Dermis microvascular lymphatic vessel endothelial cell (primary cell): ENCODE data around the gene NAP1L4. TPM values are rescaled to one million over a fixed set of nuclear protein-coding genes. Genes with fewer than 3 reads are reported as not detected.

Experiments
- DNase-seq, 2 donors: peaks; one replicate each; pipeline versions ENCODE4 v3.0.0 to v3.0.0-alpha.2; 2010; ENCODE audit warnings: low read depth in 2 of 2
- total RNA-seq: library from RNA; depleted of rRNA; stranded (reverse); fragments of >200 nt; gene quantifications from 2 replicates; pipeline ENCODE4 v1.2.1, GENCODE V29; 2014

The NAP1L4 gene, protein sequence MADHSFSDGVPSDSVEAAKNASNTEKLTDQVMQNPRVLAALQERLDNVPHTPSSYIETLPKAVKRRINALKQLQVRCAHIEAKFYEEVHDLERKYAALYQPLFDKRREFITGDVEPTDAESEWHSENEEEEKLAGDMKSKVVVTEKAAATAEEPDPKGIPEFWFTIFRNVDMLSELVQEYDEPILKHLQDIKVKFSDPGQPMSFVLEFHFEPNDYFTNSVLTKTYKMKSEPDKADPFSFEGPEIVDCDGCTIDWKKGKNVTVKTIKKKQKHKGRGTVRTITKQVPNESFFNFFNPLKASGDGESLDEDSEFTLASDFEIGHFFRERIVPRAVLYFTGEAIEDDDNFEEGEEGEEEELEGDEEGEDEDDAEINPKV
- total RNA-seq, result 103 and 105 TPM in 2 replicates

DNA sequence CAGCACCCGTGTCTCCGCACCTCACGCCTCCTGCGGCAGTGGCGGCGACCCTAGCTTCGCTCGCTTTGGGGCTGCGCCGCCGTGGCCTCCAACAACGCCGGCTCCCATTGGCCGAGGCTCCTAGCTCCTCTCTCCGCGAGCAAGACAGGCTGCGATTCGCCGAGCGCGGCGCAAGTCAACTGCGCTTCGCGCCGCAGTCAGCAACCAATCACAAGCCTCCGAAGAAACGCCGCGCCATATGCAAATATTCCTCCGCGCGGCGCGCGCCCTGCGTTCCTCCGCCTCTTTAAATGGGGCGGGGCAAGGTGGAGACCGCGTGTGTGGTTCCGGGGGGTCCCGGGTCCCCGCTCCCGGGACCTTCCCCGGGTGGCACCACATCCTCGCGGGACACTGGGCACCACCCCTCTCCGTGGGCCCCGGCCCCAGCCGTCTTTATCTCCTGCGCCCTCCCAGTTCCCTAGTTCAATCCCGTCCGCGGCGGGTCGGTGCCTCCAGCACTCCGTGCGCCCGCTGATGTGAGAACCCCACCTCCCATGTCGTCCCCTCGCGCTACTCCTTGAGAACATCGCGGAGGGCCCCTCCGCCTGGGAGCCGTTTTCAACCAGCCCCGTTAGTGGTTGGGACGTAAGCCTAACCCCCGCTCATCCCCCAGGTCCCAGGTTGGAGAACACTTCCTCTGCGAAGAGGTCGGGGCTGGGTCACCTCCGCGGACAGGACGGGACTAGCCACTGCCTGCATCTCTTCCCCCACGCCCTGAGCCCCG lies at the start of gene NAP1L4:
NAP1L4 (minus strand) TSS at position 96 of the 763 bp plus-strand sequence. CDS start 13,109 bp downstream, outside the sequence.
- DNase-seq, result peak; percentile 94 to 97

DNA sequence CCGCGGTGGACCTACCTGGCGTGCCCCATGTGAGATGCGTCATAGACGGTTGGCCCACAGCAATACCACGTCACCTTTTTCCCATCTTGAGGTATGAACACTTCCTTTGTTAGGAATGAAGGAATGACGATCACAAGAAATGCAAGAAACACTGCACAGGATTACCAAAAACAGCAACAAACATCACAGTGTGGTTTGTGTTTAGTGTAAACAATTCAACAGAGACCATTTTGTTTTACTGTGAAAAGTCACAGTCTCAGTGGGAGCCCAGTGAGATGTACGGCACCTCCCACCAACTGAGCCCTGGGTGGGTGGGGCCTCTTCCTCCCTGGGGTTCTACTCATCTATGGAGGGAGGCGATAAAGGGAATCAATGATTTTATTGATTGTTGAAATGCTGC lies 48.8 kb upstream of the NAP1L4 start:
- no peak for DNase-seq

DNA sequence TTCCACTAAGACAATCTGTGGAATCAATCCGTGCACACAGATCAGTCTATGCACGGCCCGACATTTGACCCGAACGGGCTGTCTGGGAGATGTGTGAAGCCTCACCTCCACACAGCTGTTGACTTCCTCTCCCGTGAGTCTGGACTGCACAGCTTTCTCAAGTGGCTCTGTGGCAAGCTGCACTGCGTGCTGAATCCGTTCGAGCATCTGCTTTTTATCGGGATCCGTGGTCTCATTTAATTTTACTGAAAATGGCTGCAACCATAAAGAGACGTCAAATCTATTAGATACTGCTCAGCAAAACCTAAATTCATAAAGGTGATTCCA lies 45.8 kb upstream of the NAP1L4 start:
- DNase-seq, result no peak

DNA sequence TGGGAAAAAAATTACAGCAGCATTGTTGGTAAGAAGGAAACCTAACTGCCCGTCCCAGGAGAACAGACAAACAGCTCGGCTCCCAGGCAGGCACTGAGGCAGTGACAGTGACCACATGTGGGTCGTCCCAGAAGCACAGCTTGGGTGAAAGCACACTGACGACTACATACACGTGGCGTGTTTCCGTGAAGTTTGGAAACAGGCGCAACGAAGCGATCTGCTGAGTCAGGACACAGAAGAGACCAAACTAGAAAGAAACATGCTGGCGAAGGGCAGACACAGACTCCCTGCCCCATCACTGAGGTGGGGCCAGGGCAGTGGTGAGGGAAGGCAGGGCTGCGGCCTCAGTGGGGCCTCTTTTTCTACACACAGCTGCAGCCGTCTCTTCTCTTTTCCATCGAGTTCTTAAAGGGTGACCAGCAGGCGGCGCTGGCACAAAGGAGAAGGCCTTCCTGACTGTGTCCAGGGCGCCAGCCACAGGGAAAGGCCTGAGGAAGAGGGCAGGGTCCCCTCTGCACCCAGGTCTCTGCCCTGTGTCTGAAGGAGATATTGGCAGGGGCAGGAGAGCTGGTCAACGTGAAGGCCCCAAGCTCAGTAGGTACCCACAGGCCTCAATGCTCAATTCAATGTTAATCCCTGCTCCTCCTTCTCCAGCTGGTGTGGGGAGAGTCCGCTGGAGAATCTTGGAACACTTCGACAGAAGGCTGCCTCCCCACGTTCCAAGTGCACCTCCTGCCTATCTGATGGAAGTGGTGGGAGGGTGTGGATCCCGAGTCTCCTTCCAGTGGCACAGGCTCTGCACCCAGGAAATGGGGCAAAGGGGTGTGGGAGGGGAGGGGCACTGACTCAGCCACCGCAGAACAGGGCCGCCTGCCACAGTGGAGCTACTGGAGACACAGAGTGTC lies 45.2 kb upstream of the NAP1L4 start:
- peak in 1 of 2 donors; percentile 74 for DNase-seq

DNA sequence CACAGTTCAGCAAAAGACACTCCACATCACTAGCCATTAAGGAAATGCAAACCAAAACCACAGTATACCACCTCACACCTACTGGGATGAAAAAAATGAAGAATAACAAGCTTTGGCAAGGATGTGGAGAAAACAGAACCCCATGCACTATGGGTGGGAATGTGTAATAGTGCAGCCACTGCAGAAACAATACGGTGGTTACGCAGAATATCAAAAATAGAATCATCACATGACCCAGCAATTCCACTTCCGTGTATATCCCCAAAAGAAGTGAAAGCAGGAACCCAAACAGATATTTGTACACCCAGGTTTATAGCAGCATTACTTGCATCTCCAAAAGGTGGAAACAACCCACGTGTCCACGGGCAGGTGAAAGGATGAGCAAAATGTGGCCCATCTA lies 44.3 kb upstream of the NAP1L4 start:
- DNase-seq, result no peak

DNA sequence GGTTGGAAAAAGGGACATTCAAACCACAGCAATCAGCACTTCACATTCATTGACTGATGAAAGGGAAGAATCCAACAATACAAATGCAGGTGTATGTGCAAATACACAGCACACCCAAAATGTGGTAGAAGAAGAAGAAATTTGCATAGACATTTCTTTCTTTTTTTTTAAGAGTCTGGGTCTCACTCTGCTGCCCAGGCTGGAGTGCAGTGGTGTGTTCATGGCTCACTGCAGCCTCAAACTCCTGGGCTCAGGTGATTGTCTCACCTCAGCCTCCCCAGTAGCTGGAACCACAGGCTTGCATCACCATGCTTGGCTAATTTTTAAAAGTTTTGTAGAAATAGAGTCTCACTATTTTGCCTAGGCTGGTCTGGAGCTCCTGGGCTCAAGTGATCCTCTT lies 43.2 kb upstream of the NAP1L4 start:
- DNase-seq, result no peak

DNA sequence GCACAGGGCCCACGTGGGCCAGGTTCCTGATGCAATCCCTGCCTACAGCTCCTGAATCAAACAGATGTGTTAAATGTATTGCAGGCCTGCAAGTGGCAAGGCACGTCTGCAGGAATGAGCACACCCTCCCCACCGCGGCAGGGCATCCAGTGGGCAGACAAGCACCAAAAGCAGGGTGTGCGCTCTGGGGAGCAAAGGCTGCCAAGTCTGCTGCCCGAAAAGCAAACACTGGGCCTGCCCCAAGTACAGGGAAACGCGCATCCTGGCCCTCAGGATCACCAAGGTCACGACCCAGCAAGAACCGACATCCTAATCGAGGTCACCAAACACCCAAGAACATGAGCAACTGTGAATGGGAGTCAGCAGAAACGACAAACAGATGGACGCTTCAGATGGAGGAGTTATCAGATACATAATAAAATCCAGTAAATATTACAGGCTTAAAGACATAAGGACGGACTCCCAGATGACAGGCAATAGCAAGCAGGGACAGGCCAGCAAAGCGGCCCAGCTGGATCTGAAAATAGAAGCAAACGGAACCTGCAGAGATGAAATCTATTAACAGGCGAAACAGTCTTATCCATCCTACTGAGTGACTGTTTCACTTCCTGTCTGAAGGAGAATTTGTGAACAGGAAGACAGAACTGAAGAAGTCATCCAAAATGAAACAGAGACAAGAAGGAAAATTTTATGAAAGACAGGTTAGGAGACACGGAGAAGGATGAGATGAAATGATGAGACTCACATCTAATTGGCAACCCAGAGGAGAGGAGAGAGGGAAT lies 38.4 kb upstream of the NAP1L4 start:
- DNase-seq, result no peak

DNA sequence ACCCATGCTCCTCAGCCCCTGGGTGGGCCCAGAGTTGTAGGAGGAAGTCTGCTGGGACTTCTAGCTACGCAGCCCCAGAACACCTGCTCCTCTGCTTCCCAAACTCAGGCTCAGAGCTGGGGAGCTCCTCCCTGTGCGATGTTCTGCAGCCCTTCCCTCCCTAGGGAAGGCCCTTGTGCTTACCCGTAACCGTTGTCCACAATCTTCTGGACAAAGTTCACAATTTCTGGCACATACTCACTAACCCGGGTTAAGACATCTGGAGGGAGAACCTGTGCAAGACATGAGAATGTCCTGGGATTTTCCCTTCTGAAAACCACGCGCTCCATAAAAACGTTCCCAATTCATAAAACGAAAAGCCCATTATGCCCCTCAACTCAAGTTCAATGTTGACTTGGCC lies 36.7 kb upstream of the NAP1L4 start:
- no peak for DNase-seq

DNA sequence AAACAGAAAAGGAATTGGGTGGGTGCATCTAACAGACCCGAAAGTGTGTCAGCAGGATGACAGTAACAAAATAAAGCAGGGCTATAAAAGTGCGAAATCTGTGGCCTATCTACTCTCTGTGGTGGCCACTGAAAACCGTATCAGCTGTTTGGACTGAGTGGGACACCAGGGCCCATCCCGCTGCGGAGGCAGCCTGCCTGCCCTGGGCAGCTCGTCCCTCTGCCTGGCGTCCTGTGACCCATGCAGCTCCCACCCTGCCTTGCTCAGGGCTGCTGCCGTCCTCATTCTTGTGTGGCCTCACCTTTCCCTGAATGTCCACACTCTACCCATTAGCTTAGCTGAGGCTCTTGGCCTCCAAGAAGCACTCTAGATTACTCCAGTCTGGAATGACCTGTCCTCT lies 34.7 kb upstream of the NAP1L4 start:
- DNase-seq, result no peak

DNA sequence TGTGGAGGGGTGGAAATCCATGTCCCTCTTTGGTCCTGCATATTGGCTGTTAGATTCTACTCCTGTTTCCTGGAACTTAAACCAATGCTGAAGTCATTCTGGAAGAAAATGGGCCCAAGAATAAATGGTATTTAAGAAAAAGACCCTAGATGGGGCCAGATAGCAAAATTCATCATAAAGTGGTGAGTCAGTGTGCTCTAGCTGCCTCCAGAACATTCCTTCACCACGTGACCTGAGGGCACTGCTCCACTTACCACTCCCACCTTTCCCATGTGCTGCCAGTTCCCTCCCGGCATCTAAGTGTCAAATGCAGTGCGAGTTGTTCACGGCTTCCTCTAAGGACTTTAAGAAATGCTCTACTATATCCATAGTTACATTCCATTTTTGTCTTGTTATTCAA lies 30.9 kb upstream of the NAP1L4 start:
- peak in 1 of 2 donors; percentile 21 for DNase-seq

DNA sequence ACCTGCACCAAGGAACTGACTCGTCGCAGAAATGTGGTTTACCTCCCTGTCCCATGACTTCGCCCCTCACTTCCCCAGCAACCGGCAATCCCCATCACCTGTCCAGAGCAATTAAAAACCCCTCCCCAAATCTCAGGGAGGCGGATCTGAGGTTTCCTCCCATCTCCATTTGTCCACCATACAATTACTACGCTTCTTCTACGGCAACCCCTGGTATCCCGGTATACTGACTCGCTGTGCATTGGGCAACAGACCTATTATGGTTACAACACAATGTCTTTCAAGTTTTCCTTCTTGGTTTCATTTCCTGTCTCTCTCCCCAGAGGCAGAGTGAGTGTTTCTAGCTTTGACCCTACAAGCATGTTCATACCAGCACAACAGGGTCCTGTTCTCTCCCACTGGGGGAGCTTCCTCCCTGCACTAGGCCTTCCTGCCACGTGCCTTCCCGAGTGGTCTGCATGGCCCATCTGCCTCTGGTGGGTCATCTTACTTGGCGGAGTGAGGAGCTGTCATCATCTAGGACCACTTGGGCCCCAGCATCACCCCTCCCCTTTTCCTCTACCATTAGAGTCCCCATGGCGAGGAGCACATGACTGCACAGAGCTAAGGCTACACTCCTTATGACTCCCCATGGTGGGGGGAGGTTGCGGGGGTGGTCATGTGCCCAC lies 30.3 kb upstream of the NAP1L4 start:
- DNase-seq, result no peak

DNA sequence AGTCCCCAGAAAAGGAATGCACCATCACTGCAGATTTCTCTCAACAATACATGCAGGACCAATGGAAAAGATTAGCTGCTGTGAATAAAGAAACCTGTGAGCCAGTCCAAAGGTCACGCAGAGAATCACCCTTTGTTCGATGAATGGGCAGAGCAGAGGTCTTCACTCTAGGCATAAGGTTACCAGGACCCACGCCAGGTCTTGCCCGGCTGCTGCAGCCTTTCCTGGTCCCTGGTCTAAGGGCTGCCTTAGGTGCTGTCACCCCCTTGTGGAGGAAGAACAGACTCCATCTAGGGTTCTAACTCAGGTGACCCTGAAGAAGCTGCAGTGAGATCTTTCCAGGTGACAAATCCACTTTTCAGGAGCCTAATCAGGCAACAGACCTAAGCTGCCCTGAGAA lies 29.0 kb upstream of the NAP1L4 start:
- peak; percentile 36 to 59 for DNase-seq

DNA sequence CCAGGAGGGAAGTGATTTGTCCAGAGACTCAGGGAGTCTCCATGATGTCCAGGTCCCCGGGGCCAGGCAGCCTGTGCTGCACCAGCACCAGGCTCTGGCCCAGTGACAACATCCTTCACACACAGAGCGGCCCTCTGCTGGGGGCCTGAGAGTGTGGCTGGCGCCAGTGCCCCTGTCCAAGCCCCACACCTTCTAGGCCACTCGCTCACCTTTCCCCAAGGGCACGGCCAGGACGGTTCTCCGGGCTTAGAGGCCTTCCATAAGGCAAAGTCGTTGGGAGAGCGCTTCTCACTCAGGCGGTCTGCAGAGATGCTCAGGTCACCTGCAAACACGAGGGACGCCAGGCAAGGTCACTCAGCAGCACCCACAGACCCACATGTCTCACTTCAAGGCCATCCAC lies 27.9 kb upstream of the NAP1L4 start:
- DNase-seq, result no peak

DNA sequence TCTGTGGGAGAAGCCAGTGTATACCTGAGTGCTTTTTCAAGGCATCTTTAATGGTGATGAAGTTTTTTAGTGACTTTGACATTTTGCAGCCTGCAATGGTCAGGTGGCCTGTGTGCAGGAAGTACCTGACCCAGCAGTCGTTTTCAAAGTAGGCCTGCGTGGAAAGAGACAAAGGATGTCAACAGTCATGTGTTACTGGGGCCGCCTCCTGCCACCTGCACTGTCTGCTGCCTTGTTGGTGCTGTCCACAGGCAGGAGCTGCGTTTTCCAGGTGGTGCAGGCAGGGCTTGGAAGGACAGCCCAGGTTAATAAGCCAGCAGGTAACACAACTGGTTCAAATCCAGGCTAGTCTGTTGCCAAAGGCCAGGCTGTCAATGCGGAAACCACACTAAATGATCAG lies 26.5 kb upstream of the NAP1L4 start:
- DNase-seq, result no peak

DNA sequence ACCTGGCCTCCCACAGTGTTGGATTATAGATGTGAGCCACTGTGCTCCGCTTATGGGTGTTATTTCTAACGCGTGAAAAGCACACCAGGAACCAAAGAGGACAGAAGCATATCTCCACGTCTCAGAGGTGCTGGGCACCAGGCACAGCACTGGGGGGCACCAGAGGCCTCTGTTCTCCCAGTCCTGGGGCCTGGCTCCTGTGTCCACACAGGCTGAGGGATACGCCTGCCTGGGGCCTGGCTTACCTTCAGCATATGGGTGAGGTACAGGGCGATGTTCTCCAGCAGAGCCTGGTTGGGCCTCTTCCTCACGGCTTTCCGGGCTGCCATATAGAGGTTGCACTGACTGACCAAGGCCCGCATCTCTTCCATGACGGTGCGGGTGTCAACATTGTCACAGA lies 24.7 kb upstream of the NAP1L4 start:
- no peak for DNase-seq

DNA sequence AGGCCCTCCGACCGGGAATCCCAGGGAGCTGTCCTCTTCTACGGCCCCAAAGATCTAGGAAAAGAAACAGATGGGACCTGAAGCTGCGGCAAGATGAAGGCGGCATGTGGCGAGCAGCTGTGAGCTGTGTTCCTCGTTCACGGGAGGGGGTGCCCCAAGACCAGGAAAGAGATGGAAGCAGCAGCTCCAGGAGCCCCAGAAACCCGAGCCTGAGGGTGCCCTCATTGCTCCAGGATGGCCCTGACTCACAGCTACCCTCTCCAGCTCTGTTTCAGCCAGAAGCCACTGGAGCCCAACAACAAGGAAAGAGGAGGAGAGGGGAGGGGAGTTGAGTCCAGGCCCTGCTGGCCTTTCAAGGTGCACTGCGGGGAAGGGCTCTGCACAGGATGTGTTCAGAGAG lies 23.7 kb upstream of the NAP1L4 start:
- DNase-seq, result no peak

DNA sequence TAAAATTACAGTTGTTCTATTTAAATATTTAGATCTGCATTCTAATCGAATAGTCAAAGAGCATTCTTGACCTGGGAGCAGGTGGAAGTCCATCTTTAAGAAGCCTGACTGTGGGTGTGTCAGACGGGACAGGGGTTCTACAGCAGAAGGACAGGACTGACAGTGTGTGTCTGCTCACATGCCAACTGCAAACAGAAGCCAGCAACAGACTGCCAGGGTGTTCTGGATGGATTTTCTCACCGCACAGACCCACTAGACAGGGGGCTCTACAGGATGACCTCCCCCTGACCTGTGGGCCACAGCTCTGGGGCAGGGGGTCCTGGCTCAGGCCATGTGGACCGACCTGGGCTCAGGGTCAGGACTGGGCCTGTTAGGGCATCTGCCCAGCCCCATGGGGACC lies 22.8 kb upstream of the NAP1L4 start:
- no peak for DNase-seq

DNA sequence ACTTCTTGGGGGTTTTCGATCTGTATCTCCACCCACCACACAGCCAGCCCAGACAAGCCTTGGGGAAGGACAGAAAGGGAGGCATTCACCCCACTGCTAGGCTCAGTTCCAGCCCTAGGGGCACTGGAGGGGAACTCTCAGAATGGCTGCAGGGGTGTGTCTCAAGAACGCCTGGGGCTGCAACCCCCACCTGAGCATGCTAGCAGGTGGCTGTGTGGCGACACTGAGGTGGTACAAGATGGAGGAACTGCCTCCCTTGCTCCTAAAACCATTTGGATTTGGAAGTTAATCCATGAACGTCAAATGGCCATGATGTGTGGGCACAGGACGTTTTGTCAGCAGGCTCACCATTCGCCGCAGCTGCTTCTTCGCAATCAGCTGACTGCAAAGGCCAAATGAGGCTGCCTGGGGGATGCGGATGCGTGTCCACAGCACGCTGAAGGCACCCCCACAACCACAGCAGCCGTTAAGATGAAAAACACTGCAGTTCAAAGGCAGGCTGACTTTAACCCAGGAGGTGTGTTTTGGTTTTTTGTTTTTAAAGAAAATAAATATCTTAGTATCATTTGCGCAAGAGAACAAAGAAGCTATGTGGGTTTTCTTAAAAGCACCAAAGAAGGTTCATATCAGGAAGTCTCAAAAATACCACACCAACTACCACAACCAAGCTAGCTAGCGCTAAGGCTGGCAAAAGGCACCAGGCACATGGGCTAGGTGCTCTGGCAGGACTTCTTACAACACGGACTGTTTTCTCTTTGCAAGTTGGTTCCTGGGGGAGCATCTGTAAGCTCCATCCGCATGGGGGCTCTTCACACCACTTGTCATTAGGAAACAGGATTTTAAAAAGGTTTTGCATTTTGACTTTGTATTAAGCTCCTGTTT lies 22.2 kb upstream of the NAP1L4 start:
- DNase-seq, result no peak
